ENCODE measurements around the gene NBEA.

DNA sequence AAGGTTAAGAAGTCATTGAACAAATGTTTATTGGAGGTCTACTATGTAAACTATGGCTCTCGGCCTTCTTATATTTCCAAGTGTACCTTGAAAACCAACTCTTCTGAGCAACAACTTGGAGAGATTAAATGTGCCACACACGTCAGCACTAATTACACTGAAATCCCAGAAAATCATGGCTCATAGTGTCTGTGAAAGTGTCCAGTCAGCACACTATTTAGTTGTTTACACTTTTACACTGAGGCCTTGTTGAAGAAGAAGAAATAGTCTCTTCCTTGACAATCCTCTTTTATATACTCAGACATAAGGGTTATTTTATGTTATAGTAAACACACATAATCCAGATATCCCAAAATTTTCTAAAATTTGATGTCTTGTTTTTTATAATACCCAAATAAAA, 30.9 kb upstream of the NBEA start:
- TF ChIP-seq, protein P1, sequence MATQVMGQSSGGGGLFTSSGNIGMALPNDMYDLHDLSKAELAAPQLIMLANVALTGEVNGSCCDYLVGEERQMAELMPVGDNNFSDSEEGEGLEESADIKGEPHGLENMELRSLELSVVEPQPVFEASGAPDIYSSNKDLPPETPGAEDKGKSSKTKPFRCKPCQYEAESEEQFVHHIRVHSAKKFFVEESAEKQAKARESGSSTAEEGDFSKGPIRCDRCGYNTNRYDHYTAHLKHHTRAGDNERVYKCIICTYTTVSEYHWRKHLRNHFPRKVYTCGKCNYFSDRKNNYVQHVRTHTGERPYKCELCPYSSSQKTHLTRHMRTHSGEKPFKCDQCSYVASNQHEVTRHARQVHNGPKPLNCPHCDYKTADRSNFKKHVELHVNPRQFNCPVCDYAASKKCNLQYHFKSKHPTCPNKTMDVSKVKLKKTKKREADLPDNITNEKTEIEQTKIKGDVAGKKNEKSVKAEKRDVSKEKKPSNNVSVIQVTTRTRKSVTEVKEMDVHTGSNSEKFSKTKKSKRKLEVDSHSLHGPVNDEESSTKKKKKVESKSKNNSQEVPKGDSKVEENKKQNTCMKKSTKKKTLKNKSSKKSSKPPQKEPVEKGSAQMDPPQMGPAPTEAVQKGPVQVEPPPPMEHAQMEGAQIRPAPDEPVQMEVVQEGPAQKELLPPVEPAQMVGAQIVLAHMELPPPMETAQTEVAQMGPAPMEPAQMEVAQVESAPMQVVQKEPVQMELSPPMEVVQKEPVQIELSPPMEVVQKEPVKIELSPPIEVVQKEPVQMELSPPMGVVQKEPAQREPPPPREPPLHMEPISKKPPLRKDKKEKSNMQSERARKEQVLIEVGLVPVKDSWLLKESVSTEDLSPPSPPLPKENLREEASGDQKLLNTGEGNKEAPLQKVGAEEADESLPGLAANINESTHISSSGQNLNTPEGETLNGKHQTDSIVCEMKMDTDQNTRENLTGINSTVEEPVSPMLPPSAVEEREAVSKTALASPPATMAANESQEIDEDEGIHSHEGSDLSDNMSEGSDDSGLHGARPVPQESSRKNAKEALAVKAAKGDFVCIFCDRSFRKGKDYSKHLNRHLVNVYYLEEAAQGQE (IDR thresholded peaks at IDR 0.05; ENCODE audit: insufficient read depth in 1 of 2, low read depth in 2 of 2, low read length in 1 of 2) = no peak
- TF ChIP-seq, protein P2, sequence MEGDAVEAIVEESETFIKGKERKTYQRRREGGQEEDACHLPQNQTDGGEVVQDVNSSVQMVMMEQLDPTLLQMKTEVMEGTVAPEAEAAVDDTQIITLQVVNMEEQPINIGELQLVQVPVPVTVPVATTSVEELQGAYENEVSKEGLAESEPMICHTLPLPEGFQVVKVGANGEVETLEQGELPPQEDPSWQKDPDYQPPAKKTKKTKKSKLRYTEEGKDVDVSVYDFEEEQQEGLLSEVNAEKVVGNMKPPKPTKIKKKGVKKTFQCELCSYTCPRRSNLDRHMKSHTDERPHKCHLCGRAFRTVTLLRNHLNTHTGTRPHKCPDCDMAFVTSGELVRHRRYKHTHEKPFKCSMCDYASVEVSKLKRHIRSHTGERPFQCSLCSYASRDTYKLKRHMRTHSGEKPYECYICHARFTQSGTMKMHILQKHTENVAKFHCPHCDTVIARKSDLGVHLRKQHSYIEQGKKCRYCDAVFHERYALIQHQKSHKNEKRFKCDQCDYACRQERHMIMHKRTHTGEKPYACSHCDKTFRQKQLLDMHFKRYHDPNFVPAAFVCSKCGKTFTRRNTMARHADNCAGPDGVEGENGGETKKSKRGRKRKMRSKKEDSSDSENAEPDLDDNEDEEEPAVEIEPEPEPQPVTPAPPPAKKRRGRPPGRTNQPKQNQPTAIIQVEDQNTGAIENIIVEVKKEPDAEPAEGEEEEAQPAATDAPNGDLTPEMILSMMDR (IDR thresholded peaks at IDR 0.05) = no peak
- no peak for TF ChIP-seq POLR2AphosphoS5 (IDR thresholded peaks at IDR 0.05; ENCODE audit: low read depth, low read length)
